GM12872 (cell line): Measurements from ENCODE around the gene IMPG2.

Source experiments
- CTCF ChIP-seq: IDR thresholded peaks from 3 replicates; pipeline ENCODE4 v1.5.1; 2011; ENCODE audit warnings: low read depth, mild to moderate bottlenecking, low read length, moderate library complexity; ENCODE audit not compliant: insufficient read depth

The IMPG2 gene

GRCh38 chr3:101319531-101319930 is 844 bp downstream of the IMPG2 start:
- no peak for TF ChIP-seq CTCF

- no peak for TF ChIP-seq CTCF
These were observed 7.8 kb downstream of the IMPG2 start for GRCh38 chr3:101312545-101312944.

GRCh38 chr3:101311676-101312075 is 8.7 kb downstream of the IMPG2 start:
- no peak for TF ChIP-seq CTCF

GRCh38 chr3:101310978-101311375 is 9.4 kb downstream of the IMPG2 start:
- TF ChIP-seq CTCF: no peak

- no peak for TF ChIP-seq CTCF
These were observed 16.5 kb downstream of the IMPG2 start for GRCh38 chr3:101303836-101304235.

- no peak for TF ChIP-seq CTCF
These were observed 17.2 kb downstream of the IMPG2 start for GRCh38 chr3:101303089-101303731.

- TF ChIP-seq CTCF: no peak
These were observed 20.3 kb downstream of the IMPG2 start for GRCh38 chr3:101300073-101300472.
